Endothelial cell of umbilical vein (primary cell): ENCODE data around the gene LTO1. TPM values are rescaled to one million over a fixed set of nuclear protein-coding genes. Genes with fewer than 3 reads are reported as not detected.

Source experiments
- BruUV-seq: library from RNA; stranded (reverse); fragments of 400-500 nt; replicated peaks from 2 replicates; lab custom pipeline; 2021; lab: Mats Ljungman, UMichigan
- CTCF ChIA-PET: fragments of 300-600, 350-600 bp; sonication (Branson Sonifier 250); formaldehyde crosslinking; loops from one replicate; lab custom pipeline; 2021; ENCODE audit warnings: antibody characterized with exemption, inconsistent platforms; lab: Charles Lee
- POLR2A ChIA-PET: fragments of 300-600, 350-600 bp; sonication (Branson Sonifier 250); formaldehyde crosslinking; loops from one replicate; lab custom pipeline; 2021; ENCODE audit warnings: antibody characterized with exemption, inconsistent platforms; lab: Charles Lee
- DNase-seq: peaks from one replicate; pipeline ENCODE4 v3.0.0-alpha.2; 2011; ENCODE audit warnings: low read depth, low spot score
- FAIRE-seq: peaks from 2 replicates; lab custom pipeline; 2011; peaks lifted over from hg19 to GRCh38; lab: Jason Lieb, UNC
- H2AFZ ChIP-seq: 2 replicates; pipeline ENCODE4 v1.6.0; 2012; ENCODE audit warnings: low read depth, low read length, control low read depth, inconsistent platforms
- H3K27ac ChIP-seq: 2 replicates; pipeline ENCODE4 v1.5.1; 2011; ENCODE audit warnings: low read depth, mild to moderate bottlenecking, control low read depth, low read length, moderate library complexity; ENCODE audit not compliant: insufficient read depth
- H3K27me3 ChIP-seq, 2 experiments: 2 replicates each; pipeline versions ENCODE4 v1.6.0 to v1.6.1; 2011; ENCODE audit warnings: low read length in 2 of 2, mixed read lengths in 1 of 2; ENCODE audit not compliant: control insufficient read depth in 2 of 2, insufficient read depth in 2 of 2
- H3K36me3 ChIP-seq, 2 experiments: 2 replicates in 1 of 2; 3 replicates in 1 of 2; pipeline ENCODE4 v1.5.1; 2011; ENCODE audit warnings: low read length in 2 of 2, mild to moderate bottlenecking in 1 of 2, moderate library complexity in 1 of 2; ENCODE audit not compliant: control insufficient read depth in 2 of 2, insufficient read depth in 2 of 2; ENCODE audit errors: extremely low read depth in 1 of 2
- H3K4me1 ChIP-seq: 3 replicates; pipeline ENCODE4 v1.5.1; 2011; ENCODE audit warnings: mild to moderate bottlenecking, low read length; ENCODE audit not compliant: control insufficient read depth, insufficient read depth; ENCODE audit errors: extremely low read depth
- H3K4me2 ChIP-seq: 2 replicates; pipeline ENCODE4 v1.6.1; 2011; ENCODE audit warnings: low read length, control low read depth, mixed read lengths; ENCODE audit not compliant: insufficient read depth
- H3K4me3 ChIP-seq, 3 experiments: fragments of 200-600 bp in 1 of 3; sonication (generic), shearing (Covaris generic) in 1 of 3; replicated peaks in 1 of 3; 2 replicates each; pipeline ENCODE4 v1.5.1; 2011 to 2016; ENCODE audit warnings: control low read depth in 3 of 3, low read length in 3 of 3, mild to moderate bottlenecking in 2 of 3, inconsistent platforms in 1 of 3, low read depth in 1 of 3, moderate library complexity in 1 of 3; ENCODE audit not compliant: insufficient read depth in 1 of 3
- H3K79me2 ChIP-seq: 2 replicates; pipeline ENCODE4 v1.6.0; 2012; ENCODE audit warnings: low read length, inconsistent platforms; ENCODE audit not compliant: control insufficient read depth, insufficient read depth
- H3K9ac ChIP-seq: replicated peaks from 2 replicates; pipeline ENCODE3; 2011; ENCODE audit warnings: low read length, control low read depth; ENCODE audit not compliant: insufficient read depth; ENCODE audit errors: extremely low read depth
- H3K9me1 ChIP-seq: replicated peaks from 3 replicates; pipeline ENCODE4 v1.6.0; 2011; ENCODE audit warnings: mild to moderate bottlenecking, low read length; ENCODE audit not compliant: control insufficient read depth, insufficient read depth; ENCODE audit errors: extremely low read depth
- H3K9me3 ChIP-seq: replicated peaks from 2 replicates; pipeline ENCODE4 v1.5.1; 2012; ENCODE audit warnings: low read length, inconsistent platforms; ENCODE audit not compliant: control insufficient read depth, insufficient read depth
- H4K20me1 ChIP-seq: replicated peaks from 2 replicates; pipeline ENCODE3; 2011; ENCODE audit warnings: mild to moderate bottlenecking, low read length; ENCODE audit not compliant: control insufficient read depth, insufficient read depth; ENCODE audit errors: extremely low read depth
- CTCF ChIP-seq, 2 donors: IDR thresholded peaks; 1 replicate in 1 of 2; 2 replicates in 1 of 2; pipeline ENCODE4 v1.5.1; 2011; ENCODE audit warnings: low read length in 2 of 2, mild to moderate bottlenecking in 2 of 2, moderate library complexity in 2 of 2, control low read depth in 1 of 2, inconsistent platforms in 1 of 2, low read depth in 1 of 2; ENCODE audit not compliant: insufficient read depth in 1 of 2; ENCODE audit errors: extremely low read depth in 1 of 2
- EZH2 ChIP-seq: IDR thresholded peaks from 2 replicates; pipeline ENCODE4 v1.6.1; 2012; ENCODE audit warnings: borderline replicate concordance, low read depth, mild to moderate bottlenecking, moderate library complexity, low read length, inconsistent platforms; ENCODE audit not compliant: severe bottlenecking
- FOS ChIP-seq: IDR thresholded peaks from 2 replicates; pipeline ENCODE4 v1.6.1; 2011; ENCODE audit warnings: mild to moderate bottlenecking, low read length, moderate library complexity, borderline replicate concordance; ENCODE audit not compliant: insufficient read depth
- GATA2 ChIP-seq: IDR thresholded peaks from 2 replicates; pipeline ENCODE4 v1.7.0; 2011; ENCODE audit warnings: low read depth, mild to moderate bottlenecking, moderate library complexity, mixed read lengths, low read length; ENCODE audit not compliant: insufficient read length, insufficient read depth
- JUN ChIP-seq: IDR thresholded peaks from 2 replicates; pipeline ENCODE4 v1.6.1; 2011; ENCODE audit warnings: borderline replicate concordance, low read depth; ENCODE audit not compliant: insufficient read length, insufficient read depth
- MYC ChIP-seq: IDR thresholded peaks from one replicate; pipeline ENCODE4 v1.6.1; 2011; ENCODE audit warnings: mild to moderate bottlenecking, low read depth, low read length
- POLR2A ChIP-seq: IDR thresholded peaks from 2 replicates; pipeline ENCODE4 v1.6.1; 2012; ENCODE audit warnings: low read depth, mild to moderate bottlenecking, control low read depth, low read length
- POLR2AphosphoS5 ChIP-seq: IDR thresholded peaks from 2 replicates; pipeline ENCODE4 v1.6.1; 2012; ENCODE audit warnings: low read depth, mild to moderate bottlenecking, control low read depth, low read length, moderate library complexity; ENCODE audit not compliant: insufficient read depth
- dilution Hi-C: fragments of 300-500 bp; cut with MboI; formaldehyde crosslinking; loops from one replicate; pipeline ENCODE4 v1.15.0; 2019; ENCODE audit warnings: low sequenced_read_pairs; ENCODE audit not compliant: extremely low pct_ligation_motif_present
- intact Hi-C: fragments of 100-400 bp; cut with micrococcal nuclease; formaldehyde crosslinking; loops from one replicate; pipeline ENCODE4 v1.10.0; 2022
- polyA plus RNA-seq, 4 experiments: library from polyadenylated mRNA; depleted of rRNA in 3 of 4; stranded (reverse) in 3 of 4; unstranded in 1 of 4; fragments of >200 nt; gene quantifications; 2 replicates each; pipeline versions ENCODE4 v1.2.1 to v1.2.3, GENCODE V29; 2011 to 2012; ENCODE audit warnings: missing spikeins in 1 of 4
- total RNA-seq: library from RNA; stranded (reverse); gene quantifications from 2 replicates; pipeline ENCODE4 v1.2.3, GENCODE V29; 2021
- TF ChIP-seq, protein P1 (sequence below): IDR thresholded peaks from 2 replicates; pipeline ENCODE4 v1.6.1; 2011; ENCODE audit not compliant: insufficient read depth, insufficient read length

The LTO1 gene
- total and polyA plus RNA-seq, 2 donors (not counting 3 experiments of a cell fraction or from before 2014, with no cell fraction given): 26.8 to 30.9 TPM

DNA sequence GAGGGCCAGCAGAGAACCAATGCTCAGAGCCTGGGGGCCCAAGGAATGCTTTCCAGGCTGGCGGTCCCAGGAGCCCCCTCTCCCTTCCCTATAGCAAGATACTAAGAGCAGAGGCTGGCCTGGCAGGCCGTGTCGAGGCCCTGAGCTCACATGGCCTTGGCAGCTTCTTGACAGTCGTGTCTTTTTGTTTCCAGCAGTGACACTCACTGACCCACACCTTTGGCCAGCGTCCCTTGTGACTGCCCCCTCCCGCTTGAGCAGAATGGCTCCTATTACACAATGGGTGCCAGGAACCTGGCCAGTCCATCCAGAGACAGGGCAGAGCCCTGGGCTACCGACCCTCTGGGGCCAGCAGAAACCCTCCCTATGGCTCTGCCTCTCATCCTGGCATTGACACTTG is 40.6 kb downstream of the LTO1 start:
- BruUV-seq: no TSS peak
- no peak overlapping the region for H3K4me3 ChIP-seq
- no peak for TF ChIP-seq CTCF (IDR thresholded peaks at IDR 0.05; ENCODE audit: extremely low read depth in 1 of 2, insufficient read depth in 1 of 2, low read depth in 1 of 2, low read length in 2 of 2)
- no peak for TF ChIP-seq POLR2AphosphoS5
- TF ChIP-seq, protein P1, sequence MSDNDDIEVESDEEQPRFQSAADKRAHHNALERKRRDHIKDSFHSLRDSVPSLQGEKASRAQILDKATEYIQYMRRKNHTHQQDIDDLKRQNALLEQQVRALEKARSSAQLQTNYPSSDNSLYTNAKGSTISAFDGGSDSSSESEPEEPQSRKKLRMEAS: no peak
- TF ChIP-seq POLR2A: no peak
- no peaks in the 10 kb centered on the region for H3K27me3 ChIP-seq
- no peak for FAIRE-seq
- H3K79me2 ChIP-seq: peaks cover under 1% of the 10 kb centered on the region
- H3K36me3 ChIP-seq: no peaks in the 10 kb centered on the region
- H3K4me1 ChIP-seq: peaks cover 17% of the 10 kb centered on the region
- H3K4me2 ChIP-seq: no peak overlapping the region
- no peaks in the 10 kb centered on the region for H3K9me3 ChIP-seq
- DNase-seq: no peak
- intact Hi-C loops (no loop called here), dilution Hi-C loops (no loop called here)
- H4K20me1 ChIP-seq: no peaks in the 10 kb centered on the region
- no peak overlapping the region for H2AFZ ChIP-seq
- no peak overlapping the region for H3K9ac ChIP-seq
- no peak overlapping the region for H3K27ac ChIP-seq
- H3K9me1 ChIP-seq: no peaks in the 10 kb centered on the region
- CTCF ChIA-PET: interaction anchor here (0.6 to 1.4 kb wide), 3 partner anchors 8 to 80 kb away, joined by 3 to 4 read pairs (median 4); no protein-coding TSS in a partner anchor
- POLR2A ChIA-PET: no interaction called here

DNA sequence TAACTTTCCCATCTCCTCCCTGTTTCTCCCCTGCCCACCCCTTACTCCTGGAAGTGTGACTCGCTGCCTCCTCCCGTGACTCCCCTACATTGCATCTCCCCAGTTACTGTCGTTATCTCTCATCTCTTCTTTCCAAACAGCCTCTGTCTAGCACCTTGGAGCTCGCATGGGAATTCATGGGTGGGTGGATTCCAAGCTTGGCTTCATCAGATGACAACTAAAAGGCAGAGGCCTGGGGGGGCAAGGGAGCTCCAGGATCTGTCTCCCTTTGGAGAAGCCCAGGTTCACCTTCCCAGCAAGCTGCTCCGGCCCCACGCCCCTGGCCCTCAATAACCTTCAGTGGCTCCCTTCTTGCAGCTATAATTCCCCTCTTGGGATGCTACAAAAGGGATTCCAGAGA is 41.1 kb downstream of the LTO1 start:
- Histone ChIP-seq H3K4me1 (peaks cover 17% of the 10 kb centered on the region), H3K9me1 (no peaks in the 10 kb centered on the region), H3K4me3 (no peak overlapping the region), H3K9ac (no peak overlapping the region), H3K9me3 (no peaks in the 10 kb centered on the region), H2AFZ (no peak overlapping the region), H3K36me3 (no peaks in the 10 kb centered on the region), H3K27me3 (no peaks in the 10 kb centered on the region), H3K79me2 (no peaks in the 10 kb centered on the region), H3K4me2 (no peak overlapping the region), H4K20me1 (no peaks in the 10 kb centered on the region), H3K27ac (no peak overlapping the region)
- DNase-seq: no peak
- CTCF ChIA-PET: interaction anchor here (0.6 to 1.4 kb wide), 3 partner anchors 9 to 79 kb away, joined by 3 to 4 read pairs (median 4); no protein-coding TSS in a partner anchor
- no TSS peak for BruUV-seq
- TF ChIP-seq FOS (no peak), CTCF (IDR thresholded peaks at IDR 0.05; ENCODE audit: extremely low read depth in 1 of 2, insufficient read depth in 1 of 2, low read depth in 1 of 2, low read length in 2 of 2) (no peak), MYC (no peak), JUN (no peak), GATA2 (no peak), POLR2A (no peak), EZH2 (no peak), POLR2AphosphoS5 (no peak)
- TF ChIP-seq, protein P1: no peak
- intact Hi-C loops (no loop called here), dilution Hi-C loops (no loop called here)
- no peak for FAIRE-seq
- POLR2A ChIA-PET: no interaction called here
